Breast epithelium (tissue), 3 donors: Measurements from ENCODE around the gene KYNU.

Source experiments
- POLR2AphosphoS5 ChIP-seq, 3 donors: sonication (generic); formaldehyde crosslinking; IDR thresholded peaks; one replicate each; pipeline ENCODE4 v1.6.1; 2017; ENCODE audit warnings: antibody characterized with exemption in 3 of 3
- TF ChIP-seq, protein P1 (sequence below), 3 donors: fragments of 450-650 bp; IDR thresholded peaks; one replicate each; pipeline ENCODE4 v1.5.1; 2016 to 2017; ENCODE audit warnings: antibody characterized with exemption in 3 of 3, mild to moderate bottlenecking in 3 of 3, moderate library complexity in 3 of 3

DNA sequence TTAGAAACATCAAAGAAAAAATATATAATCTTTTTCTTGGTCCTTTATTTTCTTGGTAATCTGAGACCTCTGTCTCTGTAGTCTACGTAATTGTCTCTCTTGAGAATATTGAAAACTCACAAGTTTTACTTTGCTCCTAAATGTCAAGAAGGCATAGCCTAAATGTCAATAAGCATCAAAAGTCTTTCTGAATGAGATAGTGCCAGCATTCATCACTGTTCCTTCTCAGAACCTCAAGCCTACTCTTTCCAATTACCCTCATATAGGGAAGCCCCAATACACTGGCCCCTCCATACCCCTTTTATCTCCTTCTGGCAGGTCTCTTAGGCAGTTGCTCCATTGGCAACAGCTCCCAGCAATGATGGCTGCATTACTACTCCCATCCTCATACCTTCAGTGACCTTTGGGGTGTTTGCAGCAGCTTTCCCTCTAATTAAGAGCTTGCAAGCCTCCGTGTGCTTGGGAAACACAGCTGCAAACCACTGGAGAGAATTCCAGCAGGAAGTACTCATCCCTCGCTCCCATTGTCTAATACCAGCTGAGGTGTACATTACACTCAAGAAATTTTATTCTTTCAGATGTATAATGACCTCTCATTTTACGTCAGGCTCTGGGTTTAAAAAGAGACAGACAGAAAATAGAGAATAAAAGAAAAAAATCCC lies 95.8 kb downstream of the KYNU start:
- TF ChIP-seq, protein P1, sequence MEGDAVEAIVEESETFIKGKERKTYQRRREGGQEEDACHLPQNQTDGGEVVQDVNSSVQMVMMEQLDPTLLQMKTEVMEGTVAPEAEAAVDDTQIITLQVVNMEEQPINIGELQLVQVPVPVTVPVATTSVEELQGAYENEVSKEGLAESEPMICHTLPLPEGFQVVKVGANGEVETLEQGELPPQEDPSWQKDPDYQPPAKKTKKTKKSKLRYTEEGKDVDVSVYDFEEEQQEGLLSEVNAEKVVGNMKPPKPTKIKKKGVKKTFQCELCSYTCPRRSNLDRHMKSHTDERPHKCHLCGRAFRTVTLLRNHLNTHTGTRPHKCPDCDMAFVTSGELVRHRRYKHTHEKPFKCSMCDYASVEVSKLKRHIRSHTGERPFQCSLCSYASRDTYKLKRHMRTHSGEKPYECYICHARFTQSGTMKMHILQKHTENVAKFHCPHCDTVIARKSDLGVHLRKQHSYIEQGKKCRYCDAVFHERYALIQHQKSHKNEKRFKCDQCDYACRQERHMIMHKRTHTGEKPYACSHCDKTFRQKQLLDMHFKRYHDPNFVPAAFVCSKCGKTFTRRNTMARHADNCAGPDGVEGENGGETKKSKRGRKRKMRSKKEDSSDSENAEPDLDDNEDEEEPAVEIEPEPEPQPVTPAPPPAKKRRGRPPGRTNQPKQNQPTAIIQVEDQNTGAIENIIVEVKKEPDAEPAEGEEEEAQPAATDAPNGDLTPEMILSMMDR (IDR thresholded peaks at IDR 0.05) = no peak
- TF ChIP-seq POLR2AphosphoS5 (IDR thresholded peaks at IDR 0.05) = no peak
